ENCODE results near the gene ACAD9.

The ACAD9 gene

GRCh38 chr3:128942161-128942952, 62.9 kb downstream of the ACAD9 start:
- DNase-seq, result no peak

- no peak for DNase-seq
Observed at GRCh38 chr3:128945041-128945877, 65.8 kb downstream of the ACAD9 start.

GRCh38 chr3:128945878-128946175, 66.4 kb downstream of the ACAD9 start:
- DNase-seq, result no peak

GRCh38 chr3:128946411-128946810, 67.0 kb downstream of the ACAD9 start:
- no peak for DNase-seq

- DNase-seq, result no peak
Observed at GRCh38 chr3:128949158-128949557, 69.7 kb downstream of the ACAD9 start.

GRCh38 chr3:128950223-128950938, 71.0 kb downstream of the ACAD9 start:
- no peak for DNase-seq

- no peak for DNase-seq
Observed at GRCh38 chr3:128956440-128956839, 77.0 kb downstream of the ACAD9 start.

Data from right hindlimb (tissue), 1 donor.